Measurements from ENCODE around the gene MIDN.

- TF ChIP-seq CTCF (IDR thresholded peaks at IDR 0.05; ENCODE audit: low read length) = no peak
- no peak for TF ChIP-seq EZH2 (optimal IDR thresholded peaks at IDR 0.05; ENCODE audit: low read depth, low read length)
These were observed 49.9 kb downstream of the MIDN start for GRCh38 chr19:1298235-1298634.

Data from MM.1S (cell line).